Loucy (cell line): ENCODE results near the gene SYT8.
A peak's percentile ranks its signal among the peaks of the same experiment; 100 is the strongest.

ENCODE experiments used
- H2AFZ ChIP-seq: fragments of 200-600 bp; sonication (generic); 2 replicates; pipeline ENCODE4 v1.6.0; 2016; ENCODE audit warnings: antibody characterized with exemption, mild to moderate bottlenecking, low read length, moderate library complexity
- H3F3A ChIP-seq: fragments of 200-600 bp; 2 replicates; pipeline ENCODE4 v1.6.0; 2016; ENCODE audit warnings: antibody characterized with exemption, low read depth, mild to moderate bottlenecking
- H3K27me3 ChIP-seq: fragments of 200-600 bp; sonication (generic); 2 replicates; pipeline ENCODE4 v1.6.1; 2014; ENCODE audit warnings: low read length, mild to moderate bottlenecking; ENCODE audit not compliant: insufficient read depth, poor library complexity, severe bottlenecking
- H3K36me3 ChIP-seq: fragments of 200-600 bp; sonication (generic); 2 replicates; pipeline ENCODE4 v1.6.1; 2016; ENCODE audit warnings: low read length; ENCODE audit not compliant: insufficient read depth
- H3K4me1 ChIP-seq: fragments of 200-600 bp; sonication (generic); 2 replicates; pipeline ENCODE4 v1.5.1; 2014; ENCODE audit warnings: low read length, mild to moderate bottlenecking; ENCODE audit not compliant: insufficient read depth, poor library complexity, severe bottlenecking
- H3K4me2 ChIP-seq: fragments of 200-600 bp; sonication (generic); 2 replicates; pipeline ENCODE4 v1.6.0; 2014; ENCODE audit warnings: antibody characterized with exemption, low read length, low read depth, mild to moderate bottlenecking; ENCODE audit not compliant: poor library complexity, severe bottlenecking
- H3K4me3 ChIP-seq: fragments of 200-600 bp; sonication (generic); 2 replicates; pipeline ENCODE4 v1.5.1; 2014; ENCODE audit warnings: low read length, mild to moderate bottlenecking, mixed read lengths; ENCODE audit not compliant: poor library complexity, severe bottlenecking
- H3K79me2 ChIP-seq: fragments of 200-600 bp; sonication (generic); 2 replicates; pipeline ENCODE4 v1.6.1; 2014; ENCODE audit warnings: low read length; ENCODE audit not compliant: insufficient read depth
- H3K9ac ChIP-seq: fragments of 200-600 bp; sonication (generic); 2 replicates; pipeline ENCODE4 v1.6.0; 2014; ENCODE audit warnings: mild to moderate bottlenecking, low read depth, low read length, moderate library complexity; ENCODE audit not compliant: poor library complexity, severe bottlenecking
- H3K9me2 ChIP-seq: fragments of 200-600 bp; sonication (generic); replicated peaks from 2 replicates; pipeline ENCODE4 v1.6.1; 2016; ENCODE audit warnings: low read depth, low read length, mixed read lengths
- H3K9me3 ChIP-seq: fragments of 200-600 bp; sonication (generic); 2 replicates; pipeline ENCODE4 v1.6.1; 2014; ENCODE audit warnings: mild to moderate bottlenecking, antibody characterized with exemption, low read length, low read depth; ENCODE audit not compliant: insufficient read depth
- H4K20me1 ChIP-seq: fragments of 200-600 bp; sonication (generic); 2 replicates; pipeline ENCODE4 v1.6.0; 2014; ENCODE audit warnings: antibody characterized with exemption, low read length, mild to moderate bottlenecking; ENCODE audit not compliant: insufficient read depth, poor library complexity, severe bottlenecking
- CTCF ChIP-seq: fragments of 200-600 bp; sonication (generic); conservative IDR thresholded peaks from 2 replicates; pipeline ENCODE4 v1.5.1; 2014; ENCODE audit warnings: mild to moderate bottlenecking, antibody characterized with exemption, low read length
- EZH2phosphoT487 ChIP-seq: fragments of 200-600 bp; IDR thresholded peaks from 2 replicates; pipeline ENCODE4 v1.6.1; 2018; ENCODE audit warnings: antibody characterized with exemption, mild to moderate bottlenecking, moderate library complexity, borderline replicate concordance

SYT8 gene

DNA sequence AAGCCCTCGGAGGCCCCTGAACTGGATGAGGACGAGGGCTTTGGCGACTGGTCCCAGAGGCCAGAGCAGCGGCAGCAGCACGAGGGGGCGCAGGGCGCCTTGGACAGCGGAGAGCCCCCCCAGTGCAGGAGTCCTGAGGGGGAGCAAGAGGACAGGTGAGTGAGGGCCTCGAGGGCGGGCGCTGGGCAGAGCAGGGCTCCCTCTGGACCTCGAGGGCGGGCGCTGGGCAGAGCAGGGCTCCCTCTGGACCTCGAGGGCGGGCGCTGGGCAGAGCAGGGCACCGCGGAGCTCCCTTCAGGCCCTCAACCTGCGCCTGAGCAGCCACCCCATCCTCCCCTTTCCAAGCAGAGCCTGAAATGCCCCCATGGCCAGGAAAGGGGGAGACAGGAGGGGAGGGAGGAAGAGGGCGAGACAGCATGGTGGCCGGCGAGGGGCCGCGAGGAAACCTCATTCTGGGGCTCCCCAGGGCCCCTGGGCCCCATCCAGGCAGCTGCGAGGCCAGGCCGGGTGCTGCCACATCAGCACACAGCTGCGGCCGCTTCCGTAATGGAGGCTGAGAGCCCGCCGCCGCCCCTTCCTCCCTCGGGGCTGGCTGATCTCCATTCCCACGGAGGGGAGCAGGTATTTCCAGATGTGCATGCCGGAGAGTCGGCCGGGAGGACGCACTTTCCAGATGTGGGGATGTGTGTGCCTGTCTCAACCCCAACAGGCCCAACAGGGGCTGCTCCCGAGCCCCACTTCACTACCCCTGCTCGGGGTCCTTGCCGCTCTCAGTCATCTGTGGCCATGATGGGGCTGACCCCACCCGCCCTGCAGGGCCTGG is 46.9 kb downstream of the SYT8 start:
- Histone ChIP-seq H3K36me3 (peaks cover 30% of the 10 kb centered on the region; the same call in 1 of the 2 replicates), H3K4me2 (no peak overlapping the region), H4K20me1 (no peaks in the 10 kb centered on the region), H3K79me2 (peaks cover 3% of the 10 kb centered on the region; the same call in 1 of the 2 replicates), H3K9ac (no peak overlapping the region), H3K4me3 (no peak overlapping the region), H3K9me2 (no peaks in the 10 kb centered on the region), H3K9me3 (no peaks in the 10 kb centered on the region), H3F3A (no peaks in the 10 kb centered on the region), H2AFZ (no peak overlapping the region), H3K4me1 (peaks cover 8% of the 10 kb centered on the region), H3K27me3 (no peaks in the 10 kb centered on the region)
- TF ChIP-seq CTCF, result no peak
- no peak for TF ChIP-seq EZH2phosphoT487

DNA sequence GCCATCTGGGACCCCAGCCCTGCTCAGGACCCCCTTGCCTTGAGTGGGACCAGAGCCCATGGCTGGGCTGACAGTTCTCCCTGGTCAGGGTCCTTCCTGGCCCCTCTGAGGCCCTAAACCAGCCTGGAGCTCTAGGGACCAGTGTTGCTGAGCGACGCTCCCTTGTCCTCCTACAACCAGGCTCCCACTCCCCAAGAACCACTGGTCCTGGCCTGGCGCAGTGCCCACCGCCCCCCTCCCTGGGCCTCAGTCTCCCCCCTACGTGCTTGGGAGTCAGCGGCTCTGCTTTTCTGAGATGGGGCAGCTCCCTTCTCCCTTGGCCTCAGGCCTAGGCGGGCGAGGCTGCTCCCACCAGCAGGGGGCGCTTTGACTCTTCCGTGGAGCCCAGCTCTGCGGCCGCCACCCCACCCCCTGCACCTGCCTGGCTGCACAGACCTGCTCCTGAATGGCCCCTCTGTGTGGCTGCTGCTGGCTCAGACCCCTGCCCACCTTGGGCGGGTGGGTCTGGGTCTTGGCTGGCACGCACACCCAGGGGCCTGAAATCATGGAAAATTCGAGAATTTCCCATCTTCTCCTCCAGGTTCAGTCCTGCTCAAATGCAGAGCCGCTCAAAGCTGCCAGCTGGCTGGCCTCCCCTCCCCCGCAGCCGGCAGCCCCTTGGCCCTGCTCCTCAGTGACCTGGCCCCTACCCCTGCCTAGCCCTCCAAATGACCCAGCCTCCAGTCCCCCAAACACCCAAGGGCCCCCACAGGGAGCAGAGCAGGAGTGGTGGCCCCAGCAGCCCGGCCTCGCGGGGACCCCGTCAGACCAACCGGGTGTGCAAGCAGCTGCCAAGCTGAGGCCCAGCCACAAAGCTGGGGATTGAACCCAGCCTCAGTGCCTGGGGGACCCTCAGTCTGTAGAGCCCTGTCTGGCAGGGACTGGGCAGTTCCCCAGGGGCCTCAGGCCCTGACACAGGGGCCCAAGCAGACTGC is 47.8 kb downstream of the SYT8 start:
- no peak overlapping the region for H3K4me3 ChIP-seq
- H4K20me1 ChIP-seq, result no peaks in the 10 kb centered on the region
- no peaks in the 10 kb centered on the region for H3K27me3 ChIP-seq
- H3K4me2 ChIP-seq, result no peak overlapping the region
- no peaks in the 10 kb centered on the region for H3F3A ChIP-seq
- H3K9me3 ChIP-seq, result no peaks in the 10 kb centered on the region
- H3K36me3 ChIP-seq, result peaks cover 31% of the 10 kb centered on the region; the same call in 1 of the 2 replicates
- peaks cover 11% of the 10 kb centered on the region for H3K4me1 ChIP-seq
- H3K9me2 ChIP-seq, result no peaks in the 10 kb centered on the region
- peaks cover 2% of the 10 kb centered on the region; the same call in 1 of the 2 replicates for H3K79me2 ChIP-seq
- H3K9ac ChIP-seq, result peak overlapping the region; percentile 3
- H2AFZ ChIP-seq, result no peak overlapping the region
- TF ChIP-seq EZH2phosphoT487 (no peak), CTCF (peak; percentile 81)

GRCh38 chr11:1883346-1884302 is 48.8 kb downstream of the SYT8 start:
- H3K4me1 ChIP-seq, result peaks cover 20% of the 10 kb centered on the region
- no peak overlapping the region for H2AFZ ChIP-seq
- peaks cover 31% of the 10 kb centered on the region; the same call in 1 of the 2 replicates for H3K36me3 ChIP-seq
- H3K79me2 ChIP-seq, result peaks cover 11% of the 10 kb centered on the region; the same call in 1 of the 2 replicates
- H3F3A ChIP-seq, result no peaks in the 10 kb centered on the region
- H3K27me3 ChIP-seq, result no peaks in the 10 kb centered on the region
- no peak overlapping the region for H3K9ac ChIP-seq
- no peaks in the 10 kb centered on the region for H4K20me1 ChIP-seq
- H3K4me2 ChIP-seq, result no peak overlapping the region
- H3K4me3 ChIP-seq, result no peak overlapping the region
- no peaks in the 10 kb centered on the region for H3K9me3 ChIP-seq
- H3K9me2 ChIP-seq, result no peaks in the 10 kb centered on the region
- TF ChIP-seq CTCF (no peak), EZH2phosphoT487 (no peak)
